ENCODE data around the gene CHRNA9.

GRCh38 chr4:40288566-40288965, 46.6 kb upstream of the CHRNA9 start:
- TF ChIP-seq ELF4 (IDR thresholded peaks at IDR 0.05) = no peak
- TF ChIP-seq SP1 (IDR thresholded peaks at IDR 0.05) = no peak
- TF ChIP-seq SUZ12 (IDR thresholded peaks at IDR 0.05) = no peak
- TF ChIP-seq ZNF384 (IDR thresholded peaks at IDR 0.05) = no peak
- no peak for TF ChIP-seq FOXM1 (IDR thresholded peaks at IDR 0.05; ENCODE audit: borderline replicate concordance)
- TF ChIP-seq CTBP1 (IDR thresholded peaks at IDR 0.05; ENCODE audit: borderline replicate concordance) = no peak
- no peak for TF ChIP-seq BHLHE40 (IDR thresholded peaks at IDR 0.05; ENCODE audit: borderline replicate concordance)
- no peak for TF ChIP-seq FOXA1 (IDR thresholded peaks at IDR 0.05)
- no peak for TF ChIP-seq FOXK2 (IDR thresholded peaks at IDR 0.05)
